GM12801 (cell line): ENCODE results near the gene DPY19L3.

Experiments
- TF ChIP-seq, protein P1 (sequence below): IDR thresholded peaks from one replicate; pipeline ENCODE4 v1.5.1; 2011; ENCODE audit warnings: control low read depth; ENCODE audit not compliant: insufficient read length; ENCODE audit errors: extremely low read depth

Gene DPY19L3

GRCh38 chr19:32363175-32363574 lies 42.4 kb upstream of the DPY19L3 start:
- TF ChIP-seq, protein P1, sequence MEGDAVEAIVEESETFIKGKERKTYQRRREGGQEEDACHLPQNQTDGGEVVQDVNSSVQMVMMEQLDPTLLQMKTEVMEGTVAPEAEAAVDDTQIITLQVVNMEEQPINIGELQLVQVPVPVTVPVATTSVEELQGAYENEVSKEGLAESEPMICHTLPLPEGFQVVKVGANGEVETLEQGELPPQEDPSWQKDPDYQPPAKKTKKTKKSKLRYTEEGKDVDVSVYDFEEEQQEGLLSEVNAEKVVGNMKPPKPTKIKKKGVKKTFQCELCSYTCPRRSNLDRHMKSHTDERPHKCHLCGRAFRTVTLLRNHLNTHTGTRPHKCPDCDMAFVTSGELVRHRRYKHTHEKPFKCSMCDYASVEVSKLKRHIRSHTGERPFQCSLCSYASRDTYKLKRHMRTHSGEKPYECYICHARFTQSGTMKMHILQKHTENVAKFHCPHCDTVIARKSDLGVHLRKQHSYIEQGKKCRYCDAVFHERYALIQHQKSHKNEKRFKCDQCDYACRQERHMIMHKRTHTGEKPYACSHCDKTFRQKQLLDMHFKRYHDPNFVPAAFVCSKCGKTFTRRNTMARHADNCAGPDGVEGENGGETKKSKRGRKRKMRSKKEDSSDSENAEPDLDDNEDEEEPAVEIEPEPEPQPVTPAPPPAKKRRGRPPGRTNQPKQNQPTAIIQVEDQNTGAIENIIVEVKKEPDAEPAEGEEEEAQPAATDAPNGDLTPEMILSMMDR, result no peak

DNA sequence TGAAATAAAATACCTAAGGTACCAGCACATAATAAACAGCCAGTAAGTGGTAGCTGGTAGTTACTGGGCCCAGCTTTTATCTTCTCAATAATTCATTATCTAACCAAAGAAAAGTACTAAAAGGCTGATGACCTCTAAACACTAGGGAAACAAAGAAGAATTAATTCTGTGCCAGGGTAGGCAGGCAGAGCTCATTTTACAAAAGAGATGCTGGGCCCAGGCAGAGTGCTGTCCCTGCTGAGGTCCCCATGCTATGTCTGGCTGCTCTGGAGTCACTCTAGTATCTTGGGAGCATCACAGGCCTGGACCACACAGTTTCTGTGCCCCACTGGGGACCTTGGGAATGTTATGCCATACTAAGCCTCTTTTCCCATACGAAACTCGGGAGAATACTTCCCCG lies 41.9 kb upstream of the DPY19L3 start:
- TF ChIP-seq, protein P1, result no peak

GRCh38 chr19:32364040-32364439 lies 41.5 kb upstream of the DPY19L3 start:
- TF ChIP-seq, protein P1, result no peak

- TF ChIP-seq, protein P1, result no peak
These were observed 38.5 kb upstream of the DPY19L3 start for GRCh38 chr19:32367063-32367462.

- TF ChIP-seq, protein P1, result no peak
These were observed 37.5 kb upstream of the DPY19L3 start for GRCh38 chr19:32367948-32368536.

- TF ChIP-seq, protein P1, result no peak
These were observed 36.8 kb upstream of the DPY19L3 start for GRCh38 chr19:32368787-32369186.

GRCh38 chr19:32372726-32373517 lies 32.6 kb upstream of the DPY19L3 start:
- TF ChIP-seq, protein P1, result no peak
